C4-2B (cell line): Measurements from ENCODE around the gene TANGO6.

Experiments
- CTCF ChIP-seq: fragments of 450-650 bp; conservative IDR thresholded peaks from 2 replicates; pipeline ENCODE4 v1.5.1; 2017; ENCODE audit warnings: mild to moderate bottlenecking
- ZFX ChIP-seq: fragments of 450-650 bp; IDR thresholded peaks from 2 replicates; pipeline ENCODE4 v1.6.1; 2017

GRCh38 chr16:69127966-69128510 lies 284.7 kb downstream of the TANGO6 start:
- TF ChIP-seq CTCF (no peak), ZFX (no peak)
